Glutamatergic neuron (in vitro differentiated cells): ENCODE data around the gene DNLZ. TPM values are rescaled to one million over a fixed set of nuclear protein-coding genes. Genes with fewer than 3 reads are reported as not detected.

Experiments
- DNase-seq: peaks from one replicate; pipeline ENCODE4 v3.0.0; 2022
- H3K27ac Mint-ChIP-seq: one replicate; pipeline ENCODE4 v1.8.0; 2020; ENCODE audit warnings: mild to moderate bottlenecking, mixed read lengths, inconsistent platforms; ENCODE audit not compliant: unreplicated experiment
- H3K27me3 Mint-ChIP-seq: one replicate; pipeline ENCODE4 v1.8.0; 2020; ENCODE audit warnings: mild to moderate bottlenecking, moderate library complexity, mixed read lengths, inconsistent platforms; ENCODE audit not compliant: unreplicated experiment
- H3K36me3 Mint-ChIP-seq: one replicate; pipeline ENCODE4 v1.8.0; 2020; ENCODE audit warnings: mild to moderate bottlenecking, mixed read lengths, inconsistent platforms; ENCODE audit not compliant: unreplicated experiment
- H3K4me1 Mint-ChIP-seq: one replicate; pipeline ENCODE4 v1.8.0; 2020; ENCODE audit warnings: mild to moderate bottlenecking, low read depth, mixed read lengths, inconsistent platforms; ENCODE audit not compliant: unreplicated experiment
- H3K4me3 Mint-ChIP-seq: one replicate; pipeline ENCODE4 v1.8.0; 2020; ENCODE audit warnings: mild to moderate bottlenecking, mixed read lengths, inconsistent platforms; ENCODE audit not compliant: unreplicated experiment
- H3K9me3 Mint-ChIP-seq: one replicate; pipeline ENCODE4 v1.8.0; 2020; ENCODE audit warnings: mild to moderate bottlenecking, moderate library complexity, mixed read lengths, inconsistent platforms; ENCODE audit not compliant: unreplicated experiment
- CTCF ChIP-seq: fragments of 200-600 bp; sonication (generic); IDR thresholded peaks from one replicate; pipeline ENCODE4 v1.5.0; 2021; ENCODE audit not compliant: partially characterized antibody, unreplicated experiment
- total RNA-seq: library from RNA; stranded (reverse); fragmentation: NEBNext Ultra II Directional; extraction: Animal tissue kit (Norgen Biotek cat#: 25700); gene quantifications from one replicate; pipeline ENCODE4 v1.2.1, GENCODE V29; 2021; ENCODE audit not compliant: unreplicated experiment

The DNLZ gene
- total RNA-seq, 1 donor from 2014 or later = 16.5 TPM

- H3K27me3 Mint-ChIP-seq = peaks cover 15% of the 10 kb centered on the region
- no peak overlapping the region for H3K27ac Mint-ChIP-seq
- H3K4me1 Mint-ChIP-seq = no peaks in the 10 kb centered on the region
- no peak overlapping the region for H3K4me3 Mint-ChIP-seq
- no peak for TF ChIP-seq CTCF
- no peaks in the 10 kb centered on the region for H3K9me3 Mint-ChIP-seq
- DNase-seq = no peak
- H3K36me3 Mint-ChIP-seq = no peaks in the 10 kb centered on the region
These were observed 21.8 kb downstream of the DNLZ start for GRCh38 chr9:136341769-136342168.

GRCh38 chr9:136341042-136341655 lies 22.4 kb downstream of the DNLZ start:
- Mint-ChIP-seq H3K27me3 (peaks cover 15% of the 10 kb centered on the region), H3K9me3 (no peaks in the 10 kb centered on the region), H3K36me3 (no peaks in the 10 kb centered on the region), H3K27ac (no peak overlapping the region), H3K4me3 (no peak overlapping the region), H3K4me1 (no peaks in the 10 kb centered on the region)
- DNase-seq = no peak
- no peak for TF ChIP-seq CTCF

GRCh38 chr9:136340356-136341041 lies 23.0 kb downstream of the DNLZ start:
- no peak for TF ChIP-seq CTCF
- Mint-ChIP-seq H3K27ac (no peak overlapping the region), H3K27me3 (peaks cover 15% of the 10 kb centered on the region), H3K9me3 (no peaks in the 10 kb centered on the region), H3K4me1 (no peaks in the 10 kb centered on the region), H3K36me3 (no peaks in the 10 kb centered on the region), H3K4me3 (no peak overlapping the region)
- no peak for DNase-seq

DNA sequence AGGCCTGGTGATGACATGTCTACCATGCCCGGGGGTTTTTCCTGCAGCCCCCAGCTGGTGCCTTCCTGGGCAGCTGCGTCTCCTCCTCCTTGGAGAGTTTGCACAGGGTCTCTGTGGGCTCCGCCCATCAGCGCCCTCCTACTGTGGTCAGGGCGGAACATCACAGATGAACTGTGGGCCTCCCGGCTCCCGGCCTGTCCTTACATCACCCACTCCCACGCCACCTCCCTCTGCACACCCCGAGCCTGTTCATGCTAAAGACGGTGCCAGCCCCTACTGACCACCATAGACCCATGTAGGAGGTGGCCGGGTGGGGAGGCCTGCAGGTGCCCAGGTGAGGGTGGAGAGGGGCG lies 23.6 kb downstream of the DNLZ start:
- no peak overlapping the region for H3K4me3 Mint-ChIP-seq
- H3K27ac Mint-ChIP-seq = no peak overlapping the region
- no peaks in the 10 kb centered on the region for H3K36me3 Mint-ChIP-seq
- H3K9me3 Mint-ChIP-seq = no peaks in the 10 kb centered on the region
- no peak for TF ChIP-seq CTCF
- no peaks in the 10 kb centered on the region for H3K4me1 Mint-ChIP-seq
- H3K27me3 Mint-ChIP-seq = peaks cover 13% of the 10 kb centered on the region
- no peak for DNase-seq

GRCh38 chr9:136339173-136339957 lies 24.2 kb downstream of the DNLZ start:
- H3K27ac Mint-ChIP-seq = peak overlapping the region; percentile 55
- peak; percentile 94 for TF ChIP-seq CTCF
- no peak overlapping the region for H3K4me3 Mint-ChIP-seq
- H3K36me3 Mint-ChIP-seq = no peaks in the 10 kb centered on the region
- H3K27me3 Mint-ChIP-seq = peaks cover 10% of the 10 kb centered on the region
- H3K4me1 Mint-ChIP-seq = no peaks in the 10 kb centered on the region
- peak; percentile 84 for DNase-seq
- H3K9me3 Mint-ChIP-seq = no peaks in the 10 kb centered on the region
